GM23338 (cell line): Measurements from ENCODE around the gene TAF10. TPM values are rescaled to one million over a fixed set of nuclear protein-coding genes. Genes with fewer than 3 reads are reported as not detected.

ENCODE experiments used
- ATAC-seq: fragments of 200-7000 bp; cut with Tn5 transposase; 3 replicates; pipeline ENCODE4 v1.9.1; 2020
- DNase-seq: peaks from one replicate; pipeline ENCODE4 v3.0.0-alpha.2; 2015; ENCODE audit warnings: low spot score
- H2AFZ ChIP-seq: fragments of 200-600 bp; sonication (generic); 2 replicates; pipeline ENCODE4 v1.8.0; 2016; ENCODE audit warnings: antibody characterized with exemption, mild to moderate bottlenecking, moderate library complexity
- H3F3A ChIP-seq: fragments of 200-600 bp; sonication (generic); replicated peaks from 2 replicates; pipeline ENCODE4 v1.8.0; 2017; ENCODE audit warnings: antibody characterized with exemption, mixed run types, low read depth
- H3K27ac ChIP-seq: fragments of 200-600 bp; sonication (generic); 2 replicates; pipeline ENCODE4 v1.6.1; 2016; ENCODE audit warnings: low read depth
- H3K27me3 ChIP-seq: fragments of 200-600 bp; sonication (generic); 2 replicates; pipeline ENCODE4 v1.8.0; 2016; ENCODE audit warnings: mild to moderate bottlenecking, mixed run types, moderate library complexity; ENCODE audit not compliant: insufficient read depth
- H3K36me3 ChIP-seq: fragments of 200-600 bp; sonication (generic); 2 replicates; pipeline ENCODE4 v1.8.0; 2016; ENCODE audit warnings: mild to moderate bottlenecking; ENCODE audit not compliant: insufficient read depth
- H3K4me1 ChIP-seq: fragments of 200-600 bp; sonication (generic); 2 replicates; pipeline ENCODE4 v1.8.0; 2016; ENCODE audit warnings: mild to moderate bottlenecking, moderate library complexity; ENCODE audit not compliant: insufficient read depth
- H3K4me2 ChIP-seq: fragments of 200-600 bp; sonication (generic); 2 replicates; pipeline ENCODE4 v1.7.1; 2017; ENCODE audit warnings: mixed run types
- H3K4me3 ChIP-seq: fragments of 200-600 bp; sonication (generic); 2 replicates; pipeline ENCODE4 v1.6.1; 2016; ENCODE audit warnings: mixed run types
- H3K79me2 ChIP-seq: fragments of 200-600 bp; sonication (generic); replicated peaks from 2 replicates; pipeline ENCODE4 v1.8.0; 2017; ENCODE audit warnings: mild to moderate bottlenecking; ENCODE audit not compliant: insufficient read depth
- H3K9me2 ChIP-seq: fragments of 200-600 bp; sonication (generic); 2 replicates; pipeline ENCODE4 v1.8.0; 2017; ENCODE audit not compliant: insufficient read depth
- H4K20me1 ChIP-seq: fragments of 200-600 bp; sonication (generic); replicated peaks from 2 replicates; pipeline ENCODE4 v1.8.0; 2017; ENCODE audit warnings: mild to moderate bottlenecking; ENCODE audit not compliant: insufficient read depth
- H3K27ac Mint-ChIP-seq: 2 replicates; pipeline ENCODE4 v1.8.0; 2020; ENCODE audit warnings: inconsistent platforms, mild to moderate bottlenecking, moderate library complexity, mixed read lengths
- H3K27me3 Mint-ChIP-seq: 3 replicates; pipeline ENCODE4 v1.8.0; 2022; ENCODE audit warnings: low read depth, mild to moderate bottlenecking, moderate library complexity, mixed read lengths, inconsistent platforms; ENCODE audit not compliant: insufficient read depth, poor library complexity
- H3K36me3 Mint-ChIP-seq: 3 replicates; pipeline ENCODE4 v1.8.0; 2021; ENCODE audit warnings: low read depth, mild to moderate bottlenecking, inconsistent platforms, moderate library complexity, mixed read lengths
- H3K4me1 Mint-ChIP-seq: 3 replicates; pipeline ENCODE4 v1.8.0; 2020; ENCODE audit warnings: mild to moderate bottlenecking, inconsistent platforms, mixed read lengths
- H3K4me3 Mint-ChIP-seq: 3 replicates; pipeline ENCODE4 v1.8.0; 2021; ENCODE audit warnings: moderate library complexity, mild to moderate bottlenecking, inconsistent platforms, mixed read lengths
- H3K9me3 Mint-ChIP-seq: 3 replicates; pipeline ENCODE4 v1.8.0; 2020; ENCODE audit warnings: moderate library complexity, mild to moderate bottlenecking, inconsistent platforms, mixed read lengths
- CREB1 ChIP-seq: fragments of 250-450 bp; sonication (Bioruptor Pico); IDR thresholded peaks from 2 replicates; pipeline ENCODE4 v1.5.0; 2020; ENCODE audit warnings: low read depth, mild to moderate bottlenecking, moderate library complexity
- EZH2 ChIP-seq: fragments of 200-600 bp; sonication (generic); IDR thresholded peaks from one replicate; pipeline ENCODE4 v1.8.0; 2017; ENCODE audit warnings: antibody characterized with exemption, mild to moderate bottlenecking, low read depth; ENCODE audit not compliant: unreplicated experiment
- POLR2AphosphoS5 ChIP-seq: IDR thresholded peaks from 2 replicates; pipeline ENCODE4 v1.6.1; 2016; ENCODE audit warnings: antibody characterized with exemption, low read depth
- ZNF114 ChIP-seq: fragments of 250-450 bp; sonication (Bioruptor Pico); IDR thresholded peaks from 2 replicates; pipeline ENCODE4 v1.5.0; 2020; ENCODE audit warnings: mild to moderate bottlenecking, moderate library complexity
- ZNF331 ChIP-seq: fragments of 250-450 bp; sonication (Bioruptor Pico); IDR thresholded peaks from 2 replicates; pipeline ENCODE4 v1.5.0; 2020; ENCODE audit warnings: low read depth, mild to moderate bottlenecking, moderate library complexity
- polyA plus RNA-seq: library from polyadenylated mRNA; unstranded; fragments of >200 nt; fragmentation: Nextera tagmentation; extraction: Ambion mirVana; gene quantifications from 2 replicates; pipeline ENCODE4 v1.2.1, GENCODE V29; 2016
- total RNA-seq: library from RNA; depleted of rRNA; stranded (reverse); fragments of >200 nt; shearing (Covaris generic); gene quantifications from 2 replicates; pipeline ENCODE4 v1.2.3, GENCODE V29; 2014
- TF ChIP-seq, protein P1 (sequence below): IDR thresholded peaks from one replicate; pipeline ENCODE4 v1.6.1; 2018; ENCODE audit warnings: antibody characterized with exemption; ENCODE audit not compliant: unreplicated experiment
- TF ChIP-seq, protein P2 (sequence below): IDR thresholded peaks from 2 replicates; pipeline ENCODE4 v1.6.1; 2016; ENCODE audit warnings: antibody characterized with exemption
- TF ChIP-seq, protein P3 (sequence below), 2 experiments: fragments of 200-600 bp in 1 of 2; sonication (generic) in 1 of 2; conservative IDR thresholded peaks; 2 replicates each; pipeline versions ENCODE4 v1.5.1 to v1.6.1; 2016 to 2017; ENCODE audit warnings: antibody characterized with exemption in 2 of 2, low read depth in 2 of 2, mild to moderate bottlenecking in 2 of 2, moderate library complexity in 1 of 2

The TAF10 gene
- total and polyA plus RNA-seq, 2 experiments from 2014 or later = 108 to 253 TPM

DNA sequence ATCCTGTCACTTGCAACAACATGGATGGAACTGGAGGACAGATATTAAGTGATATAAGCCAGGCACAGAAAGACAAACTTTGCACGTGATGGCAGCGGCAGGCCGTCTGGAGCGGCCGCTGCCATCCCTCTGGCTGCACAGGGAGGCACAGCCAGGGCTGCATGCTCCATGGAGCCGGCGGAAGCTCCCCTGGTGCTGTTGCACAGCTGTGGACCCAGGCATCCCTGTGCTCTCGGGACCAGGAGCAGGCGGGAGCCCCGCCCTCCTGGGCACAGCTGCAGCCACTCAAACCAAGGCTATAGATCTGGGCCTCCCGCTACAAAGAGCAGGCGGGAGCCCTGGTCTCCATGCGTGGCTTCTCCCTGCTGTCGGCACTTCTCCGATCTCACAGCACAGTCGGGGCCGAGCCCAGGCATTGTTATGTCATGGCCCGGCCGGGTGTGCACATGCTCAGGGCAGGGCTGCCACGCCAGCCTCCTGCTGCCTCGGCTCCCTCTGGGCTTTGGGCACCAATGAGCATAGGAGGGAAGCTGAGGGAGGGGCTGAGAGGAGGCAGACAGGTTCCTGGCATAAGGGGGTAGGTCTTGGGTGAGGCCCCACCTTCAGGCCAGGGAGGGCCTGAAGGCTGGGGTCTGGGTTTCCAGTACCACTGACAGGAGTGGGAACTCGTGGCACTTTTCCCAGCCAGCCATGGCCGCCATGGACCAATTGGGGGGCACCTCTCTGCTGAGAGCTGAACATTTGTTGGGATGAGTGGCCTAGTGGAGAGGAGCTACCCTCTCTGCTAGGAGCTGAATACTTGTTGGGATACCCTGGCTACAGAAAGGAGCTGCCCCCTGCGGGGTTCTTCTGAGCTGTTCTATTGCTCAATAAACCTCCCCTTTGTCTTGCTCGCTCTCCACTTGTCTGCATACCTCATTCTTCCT, 25.3 kb downstream of the TAF10 start:
- no peak for DNase-seq
- 0 out of 2 replicates have a peak, but pooled peaks cover under 1% of the 10 kb centered on the region for H3K36me3 ChIP-seq
- no peaks in the 10 kb centered on the region for H3K9me2 ChIP-seq
- no peaks in the 10 kb centered on the region for H4K20me1 ChIP-seq
- no peak overlapping the region for H2AFZ ChIP-seq
- no peaks in the 10 kb centered on the region for H3K27me3 ChIP-seq
- no peak overlapping the region for H3K4me2 ChIP-seq
- H3K4me1 ChIP-seq = no peaks in the 10 kb centered on the region
- Mint-ChIP-seq H3K36me3 (peaks cover 16% of the 10 kb centered on the region), H3K9me3 (peaks cover 18% of the 10 kb centered on the region; the same call in 2 of the 3 replicates), H3K4me3 (no peak overlapping the region), H3K27ac (no peak overlapping the region), H3K4me1 (no peaks in the 10 kb centered on the region), H3K27me3 (peaks cover 2% of the 10 kb centered on the region)
- H3K27ac ChIP-seq = no peak overlapping the region
- no peak overlapping the region for H3K4me3 ChIP-seq
- H3K79me2 ChIP-seq = no peaks in the 10 kb centered on the region
- no peaks in the 10 kb centered on the region for H3F3A ChIP-seq
- peak; percentile 68 for ATAC-seq
- TF ChIP-seq, protein P1, sequence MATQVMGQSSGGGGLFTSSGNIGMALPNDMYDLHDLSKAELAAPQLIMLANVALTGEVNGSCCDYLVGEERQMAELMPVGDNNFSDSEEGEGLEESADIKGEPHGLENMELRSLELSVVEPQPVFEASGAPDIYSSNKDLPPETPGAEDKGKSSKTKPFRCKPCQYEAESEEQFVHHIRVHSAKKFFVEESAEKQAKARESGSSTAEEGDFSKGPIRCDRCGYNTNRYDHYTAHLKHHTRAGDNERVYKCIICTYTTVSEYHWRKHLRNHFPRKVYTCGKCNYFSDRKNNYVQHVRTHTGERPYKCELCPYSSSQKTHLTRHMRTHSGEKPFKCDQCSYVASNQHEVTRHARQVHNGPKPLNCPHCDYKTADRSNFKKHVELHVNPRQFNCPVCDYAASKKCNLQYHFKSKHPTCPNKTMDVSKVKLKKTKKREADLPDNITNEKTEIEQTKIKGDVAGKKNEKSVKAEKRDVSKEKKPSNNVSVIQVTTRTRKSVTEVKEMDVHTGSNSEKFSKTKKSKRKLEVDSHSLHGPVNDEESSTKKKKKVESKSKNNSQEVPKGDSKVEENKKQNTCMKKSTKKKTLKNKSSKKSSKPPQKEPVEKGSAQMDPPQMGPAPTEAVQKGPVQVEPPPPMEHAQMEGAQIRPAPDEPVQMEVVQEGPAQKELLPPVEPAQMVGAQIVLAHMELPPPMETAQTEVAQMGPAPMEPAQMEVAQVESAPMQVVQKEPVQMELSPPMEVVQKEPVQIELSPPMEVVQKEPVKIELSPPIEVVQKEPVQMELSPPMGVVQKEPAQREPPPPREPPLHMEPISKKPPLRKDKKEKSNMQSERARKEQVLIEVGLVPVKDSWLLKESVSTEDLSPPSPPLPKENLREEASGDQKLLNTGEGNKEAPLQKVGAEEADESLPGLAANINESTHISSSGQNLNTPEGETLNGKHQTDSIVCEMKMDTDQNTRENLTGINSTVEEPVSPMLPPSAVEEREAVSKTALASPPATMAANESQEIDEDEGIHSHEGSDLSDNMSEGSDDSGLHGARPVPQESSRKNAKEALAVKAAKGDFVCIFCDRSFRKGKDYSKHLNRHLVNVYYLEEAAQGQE = no peak
- no peak for TF ChIP-seq CREB1 (CRISPR knock-in tag)
- TF ChIP-seq ZNF114 (CRISPR knock-in tag) = no peak
- TF ChIP-seq, protein P2, sequence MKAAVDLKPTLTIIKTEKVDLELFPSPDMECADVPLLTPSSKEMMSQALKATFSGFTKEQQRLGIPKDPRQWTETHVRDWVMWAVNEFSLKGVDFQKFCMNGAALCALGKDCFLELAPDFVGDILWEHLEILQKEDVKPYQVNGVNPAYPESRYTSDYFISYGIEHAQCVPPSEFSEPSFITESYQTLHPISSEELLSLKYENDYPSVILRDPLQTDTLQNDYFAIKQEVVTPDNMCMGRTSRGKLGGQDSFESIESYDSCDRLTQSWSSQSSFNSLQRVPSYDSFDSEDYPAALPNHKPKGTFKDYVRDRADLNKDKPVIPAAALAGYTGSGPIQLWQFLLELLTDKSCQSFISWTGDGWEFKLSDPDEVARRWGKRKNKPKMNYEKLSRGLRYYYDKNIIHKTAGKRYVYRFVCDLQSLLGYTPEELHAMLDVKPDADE = no peak
- TF ChIP-seq POLR2AphosphoS5 = no peak
- TF ChIP-seq EZH2 = no peak
- TF ChIP-seq, protein P3, sequence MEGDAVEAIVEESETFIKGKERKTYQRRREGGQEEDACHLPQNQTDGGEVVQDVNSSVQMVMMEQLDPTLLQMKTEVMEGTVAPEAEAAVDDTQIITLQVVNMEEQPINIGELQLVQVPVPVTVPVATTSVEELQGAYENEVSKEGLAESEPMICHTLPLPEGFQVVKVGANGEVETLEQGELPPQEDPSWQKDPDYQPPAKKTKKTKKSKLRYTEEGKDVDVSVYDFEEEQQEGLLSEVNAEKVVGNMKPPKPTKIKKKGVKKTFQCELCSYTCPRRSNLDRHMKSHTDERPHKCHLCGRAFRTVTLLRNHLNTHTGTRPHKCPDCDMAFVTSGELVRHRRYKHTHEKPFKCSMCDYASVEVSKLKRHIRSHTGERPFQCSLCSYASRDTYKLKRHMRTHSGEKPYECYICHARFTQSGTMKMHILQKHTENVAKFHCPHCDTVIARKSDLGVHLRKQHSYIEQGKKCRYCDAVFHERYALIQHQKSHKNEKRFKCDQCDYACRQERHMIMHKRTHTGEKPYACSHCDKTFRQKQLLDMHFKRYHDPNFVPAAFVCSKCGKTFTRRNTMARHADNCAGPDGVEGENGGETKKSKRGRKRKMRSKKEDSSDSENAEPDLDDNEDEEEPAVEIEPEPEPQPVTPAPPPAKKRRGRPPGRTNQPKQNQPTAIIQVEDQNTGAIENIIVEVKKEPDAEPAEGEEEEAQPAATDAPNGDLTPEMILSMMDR (conservative IDR thresholded peaks at IDR 0.05; ENCODE audit: low read depth in 2 of 2) = no peak
- TF ChIP-seq ZNF331 (CRISPR knock-in tag) = no peak
